Measurements from ENCODE around the gene INTS11.

Gene INTS11

GRCh38 chr1:1324524-1325287 is at the start of gene INTS11, which contains the start of gene CPTP:
TSS of gene INTS11 (minus strand) at chr1:1324660. CDS start at chr1:1324608, 52 bp downstream.
TSS of gene CPTP (plus strand) at chr1:1324802. CDS start at chr1:1326911, 2,109 bp downstream.
- Histone ChIP-seq H3K27ac (peak within 1 kb of the TSS; percentile 64), H3K27me3 (replicated peaks) (no peaks in the 10 kb centered on the region), H3K4me3 (ENCODE audit: low read depth, low read length) (peak within 1 kb of the TSS; percentile 80), H3K36me3 (replicated peaks) (peaks cover 20% of the 10 kb centered on the region)
- DNase-seq: peak; percentile 83
- TF ChIP-seq, protein P1, sequence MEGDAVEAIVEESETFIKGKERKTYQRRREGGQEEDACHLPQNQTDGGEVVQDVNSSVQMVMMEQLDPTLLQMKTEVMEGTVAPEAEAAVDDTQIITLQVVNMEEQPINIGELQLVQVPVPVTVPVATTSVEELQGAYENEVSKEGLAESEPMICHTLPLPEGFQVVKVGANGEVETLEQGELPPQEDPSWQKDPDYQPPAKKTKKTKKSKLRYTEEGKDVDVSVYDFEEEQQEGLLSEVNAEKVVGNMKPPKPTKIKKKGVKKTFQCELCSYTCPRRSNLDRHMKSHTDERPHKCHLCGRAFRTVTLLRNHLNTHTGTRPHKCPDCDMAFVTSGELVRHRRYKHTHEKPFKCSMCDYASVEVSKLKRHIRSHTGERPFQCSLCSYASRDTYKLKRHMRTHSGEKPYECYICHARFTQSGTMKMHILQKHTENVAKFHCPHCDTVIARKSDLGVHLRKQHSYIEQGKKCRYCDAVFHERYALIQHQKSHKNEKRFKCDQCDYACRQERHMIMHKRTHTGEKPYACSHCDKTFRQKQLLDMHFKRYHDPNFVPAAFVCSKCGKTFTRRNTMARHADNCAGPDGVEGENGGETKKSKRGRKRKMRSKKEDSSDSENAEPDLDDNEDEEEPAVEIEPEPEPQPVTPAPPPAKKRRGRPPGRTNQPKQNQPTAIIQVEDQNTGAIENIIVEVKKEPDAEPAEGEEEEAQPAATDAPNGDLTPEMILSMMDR (IDR thresholded peaks at IDR 0.05; ENCODE audit: low read depth, low read length, missing control alignments): no peak
- in situ Hi-C loops (cut with HindIII; ENCODE audit: low pct_ligation_motif_present, low sequenced_read_pairs): no loop called here

- H3K36me3 ChIP-seq (replicated peaks): peaks cover 11% of the 10 kb centered on the region
- no peaks in the 10 kb centered on the region for H3K27me3 ChIP-seq (replicated peaks)
- DNase-seq: no peak
- H3K27ac ChIP-seq: peak overlapping the region; percentile 89
- in situ Hi-C loops (cut with HindIII; ENCODE audit: low pct_ligation_motif_present, low sequenced_read_pairs): no loop called here
- TF ChIP-seq, protein P1 (IDR thresholded peaks at IDR 0.05; ENCODE audit: low read depth, low read length, missing control alignments): no peak
- H3K4me3 ChIP-seq (ENCODE audit: low read depth, low read length): peak overlapping the region; percentile 89
These were observed 49.5 kb upstream of the INTS11 start for GRCh38 chr1:1373815-1374588.

GRCh38 chr1:1373051-1373814 is 48.8 kb upstream of the INTS11 start:
- no peaks in the 10 kb centered on the region for H3K27me3 ChIP-seq (replicated peaks)

GRCh38 chr1:1371746-1372711 is 47.6 kb upstream of the INTS11 start:
- Histone ChIP-seq H3K27ac (no peak overlapping the region), H3K4me3 (ENCODE audit: low read depth, low read length) (no peak overlapping the region), H3K36me3 (replicated peaks) (peaks cover 11% of the 10 kb centered on the region), H3K27me3 (replicated peaks) (no peaks in the 10 kb centered on the region)
- in situ Hi-C loops (cut with HindIII; ENCODE audit: low pct_ligation_motif_present, low sequenced_read_pairs): no loop called here
- DNase-seq: no peak
- TF ChIP-seq, protein P1 (IDR thresholded peaks at IDR 0.05; ENCODE audit: low read depth, low read length, missing control alignments): peak; percentile 96

More at GRCh38 chr1:1373051-1373814, 48.8 kb upstream of the INTS11 start:
- in situ Hi-C loops (cut with HindIII; ENCODE audit: low pct_ligation_motif_present, low sequenced_read_pairs): no loop called here
- no peak overlapping the region for H3K27ac ChIP-seq
- H3K4me3 ChIP-seq (ENCODE audit: low read depth, low read length): no peak overlapping the region
- TF ChIP-seq, protein P1 (IDR thresholded peaks at IDR 0.05; ENCODE audit: low read depth, low read length, missing control alignments): no peak
- peaks cover 11% of the 10 kb centered on the region for H3K36me3 ChIP-seq (replicated peaks)
- no peak for DNase-seq

GRCh38 chr1:1371364-1371745 is 46.9 kb upstream of the INTS11 start:
- H3K27ac ChIP-seq: no peak overlapping the region
- in situ Hi-C loops (cut with HindIII; ENCODE audit: low pct_ligation_motif_present, low sequenced_read_pairs): no loop called here
- no peaks in the 10 kb centered on the region for H3K27me3 ChIP-seq (replicated peaks)
- TF ChIP-seq, protein P1 (IDR thresholded peaks at IDR 0.05; ENCODE audit: low read depth, low read length, missing control alignments): no peak
- H3K36me3 ChIP-seq (replicated peaks): peaks cover 11% of the 10 kb centered on the region
- no peak overlapping the region for H3K4me3 ChIP-seq (ENCODE audit: low read depth, low read length)
- no peak for DNase-seq
